Activated CD8-positive, alpha-beta memory T cell treated with anti-CD3 and anti-CD28 coated beads, Interleukin-2, amount 50 U/mL, for 48 hours (primary cell): ENCODE measurements around the gene HECW1.

Source experiments
- DNase-seq: peaks from one replicate; pipeline ENCODE4 v3.0.0-alpha.2; 2020

Gene HECW1

GRCh38 chr7:43148161-43148731, 35.8 kb downstream of the HECW1 start:
- DNase-seq: no peak

DNA sequence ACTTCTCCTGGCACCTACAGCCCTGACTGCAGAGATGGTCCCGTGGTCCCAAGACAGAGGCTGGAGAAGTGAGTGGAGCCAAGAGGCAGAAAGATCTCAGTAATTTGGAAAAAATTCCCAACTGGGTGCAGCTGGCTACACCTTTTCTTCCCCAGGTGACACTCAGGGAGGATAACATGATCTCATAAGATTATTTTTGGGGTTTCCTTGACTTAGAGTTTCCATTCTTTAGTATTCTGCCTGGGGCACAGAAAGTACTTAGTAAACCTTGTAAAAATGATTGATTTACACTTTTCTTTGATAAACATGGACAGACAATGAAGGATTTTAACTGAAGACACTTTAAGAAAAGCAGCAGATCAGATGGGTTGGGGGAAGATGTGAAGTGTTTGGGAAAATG, 38.6 kb downstream of the HECW1 start:
- no peak for DNase-seq

DNA sequence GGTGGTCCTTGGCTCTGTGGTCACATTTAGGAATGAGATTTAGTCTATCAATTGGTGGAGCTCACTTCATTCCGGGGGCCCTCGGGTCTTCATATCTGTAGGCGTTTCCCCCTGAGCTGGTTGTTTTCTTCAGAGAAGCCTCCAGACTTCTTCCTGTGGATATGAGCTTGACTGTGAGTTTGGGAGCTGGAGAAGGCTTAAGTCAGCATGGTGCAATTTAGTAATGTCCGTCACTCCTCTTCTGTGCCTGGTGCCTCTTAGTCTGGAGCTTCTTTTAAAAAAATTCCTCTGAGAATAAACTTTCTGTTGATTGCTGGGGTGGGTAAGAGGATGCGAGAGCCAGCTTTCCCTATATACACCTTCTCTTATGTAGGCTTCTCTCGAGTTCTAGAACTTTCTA, 40.2 kb downstream of the HECW1 start:
- DNase-seq: no peak

DNA sequence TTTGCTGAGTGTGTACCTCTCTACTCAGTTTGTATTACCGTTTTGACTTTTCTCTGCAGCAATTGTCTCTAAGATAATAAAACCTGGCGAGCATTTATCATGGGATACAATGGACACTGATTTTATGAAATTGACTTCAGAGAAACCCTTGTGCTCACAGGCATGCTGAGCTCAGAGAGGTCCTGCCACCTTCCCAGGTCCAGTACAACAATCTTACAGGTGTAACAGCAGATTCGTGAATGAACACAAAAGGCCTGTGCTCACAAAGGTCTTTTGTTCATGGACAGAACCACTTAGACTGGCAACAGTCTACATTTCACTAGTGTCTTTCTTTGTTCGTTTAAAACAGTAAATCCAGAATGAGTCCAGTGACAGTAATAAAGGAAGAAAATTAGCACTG, 43.2 kb downstream of the HECW1 start:
- DNase-seq: no peak

- no peak for DNase-seq
Measured at GRCh38 chr7:43163885-43164284, 51.4 kb downstream of the HECW1 start.

DNA sequence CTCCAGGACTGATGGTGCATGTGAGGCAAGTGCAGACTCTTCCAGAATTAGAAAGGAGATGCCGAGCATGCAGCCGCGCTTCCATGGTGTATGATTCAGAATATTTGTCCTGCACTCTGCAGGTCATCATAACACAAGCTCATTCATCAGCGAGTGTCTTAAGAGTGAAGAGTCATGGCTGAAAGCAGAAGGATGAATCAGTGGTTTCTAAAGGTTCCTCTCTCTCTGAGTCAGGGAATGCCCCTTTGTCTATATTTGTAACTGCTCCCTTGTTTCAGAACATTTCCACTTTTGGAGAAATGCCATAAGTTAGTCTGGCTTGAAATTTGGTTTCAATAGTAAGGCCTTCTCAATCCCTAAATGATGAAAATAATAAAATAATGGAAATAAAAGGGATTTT, 52.3 kb downstream of the HECW1 start:
- DNase-seq: no peak

DNA sequence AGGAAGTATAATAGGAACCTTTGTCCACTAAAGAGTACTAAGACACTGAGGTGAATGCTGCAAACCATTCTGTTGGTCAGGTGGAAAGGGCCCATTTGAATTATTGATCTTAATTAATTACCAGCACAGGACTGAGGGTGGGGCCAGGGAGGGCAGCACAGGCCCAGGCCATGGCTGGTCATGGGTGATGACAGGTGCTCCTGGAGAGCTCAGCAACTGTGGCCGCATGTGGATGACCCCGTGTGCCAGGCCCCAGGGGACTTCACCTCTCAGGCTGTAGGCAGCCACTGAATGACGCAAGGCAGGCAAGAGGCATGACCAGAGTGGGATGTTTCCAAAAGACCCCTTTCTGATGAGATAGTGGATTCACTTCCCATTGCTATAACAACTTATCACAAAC, 54.2 kb downstream of the HECW1 start:
- no peak for DNase-seq

DNA sequence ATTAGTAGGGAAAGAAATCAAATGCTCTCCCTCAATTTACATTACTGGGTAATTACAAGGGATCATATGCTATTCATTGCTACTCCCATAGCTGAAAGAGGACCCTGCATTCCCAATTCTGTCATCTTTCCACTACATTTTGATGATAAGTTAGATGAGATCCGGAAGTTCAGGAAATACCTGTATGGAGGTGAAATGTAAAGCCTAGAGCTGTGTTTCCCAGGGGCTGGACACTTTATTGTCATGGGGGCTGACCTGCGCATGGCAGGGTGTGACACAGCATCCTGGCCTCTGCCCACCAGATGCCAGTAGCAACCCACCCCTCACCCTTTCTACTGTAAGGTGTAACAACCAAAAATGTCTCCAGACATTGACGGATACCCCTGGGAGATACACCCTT, 56.6 kb downstream of the HECW1 start:
- DNase-seq: no peak

DNA sequence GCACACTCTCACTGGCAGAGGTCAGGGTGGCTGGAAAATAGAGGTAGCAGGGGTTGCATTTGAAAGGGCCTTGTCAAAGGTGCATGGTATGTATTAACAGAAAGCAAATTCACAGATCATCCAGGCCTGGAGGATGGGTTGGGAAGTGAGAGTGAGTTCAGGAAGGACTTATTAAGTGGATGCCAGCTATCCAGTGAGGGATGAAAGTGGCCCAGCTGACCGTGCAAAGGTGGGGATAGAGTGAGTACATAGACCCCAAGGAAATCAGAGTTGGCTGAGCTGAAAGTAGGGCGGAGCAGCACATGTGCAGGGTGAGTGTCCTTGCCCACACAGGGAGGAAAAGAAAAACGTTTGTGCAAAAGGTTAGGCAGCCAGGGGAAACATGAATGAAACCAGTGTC, 58.1 kb downstream of the HECW1 start:
- DNase-seq: no peak

GRCh38 chr7:43175570-43176200, 63.2 kb downstream of the HECW1 start:
- DNase-seq: no peak

GRCh38 chr7:43179393-43179792, 66.9 kb downstream of the HECW1 start:
- DNase-seq: no peak

- DNase-seq: no peak
Measured at GRCh38 chr7:43192806-43193460, 80.5 kb downstream of the HECW1 start.

DNA sequence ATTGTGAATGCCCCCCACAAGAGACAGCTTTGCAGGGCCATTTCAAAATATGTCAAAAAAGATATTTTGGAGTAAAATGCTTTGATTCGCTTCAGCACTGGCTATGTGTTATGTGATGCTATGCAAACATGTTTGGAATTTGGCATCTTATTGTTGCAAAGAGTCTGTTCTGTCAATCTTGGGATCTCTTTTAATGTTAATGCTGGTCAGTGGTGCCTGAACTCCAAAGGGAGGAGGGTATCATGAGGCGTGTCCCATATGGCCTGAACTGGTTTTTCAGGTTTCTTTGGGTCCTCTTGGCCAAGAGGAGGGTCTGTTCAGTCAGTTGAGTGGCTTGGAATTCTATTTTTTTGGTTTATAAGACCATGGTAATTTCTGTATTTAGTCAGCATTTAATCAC, 81.4 kb downstream of the HECW1 start:
- DNase-seq: no peak

DNA sequence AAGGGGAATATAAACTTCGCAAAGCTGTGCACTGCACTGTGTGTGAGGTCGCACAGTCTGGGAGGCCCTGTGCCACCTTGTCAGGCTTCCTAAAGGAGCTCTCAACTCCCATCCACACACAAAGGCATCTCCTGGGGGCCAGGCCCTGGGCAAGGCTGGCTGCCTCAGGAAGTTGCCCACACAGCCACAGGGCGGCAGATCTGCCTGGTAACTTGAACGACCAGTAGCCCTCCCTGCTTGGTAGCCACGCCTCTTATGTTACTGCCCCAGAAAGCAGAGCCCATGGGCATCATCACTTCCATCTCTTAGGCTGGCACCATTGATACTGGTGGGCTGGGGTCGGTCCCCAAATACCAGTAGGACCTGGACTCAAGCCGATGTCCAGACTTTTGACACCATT, 82.8 kb downstream of the HECW1 start:
- DNase-seq: no peak

DNA sequence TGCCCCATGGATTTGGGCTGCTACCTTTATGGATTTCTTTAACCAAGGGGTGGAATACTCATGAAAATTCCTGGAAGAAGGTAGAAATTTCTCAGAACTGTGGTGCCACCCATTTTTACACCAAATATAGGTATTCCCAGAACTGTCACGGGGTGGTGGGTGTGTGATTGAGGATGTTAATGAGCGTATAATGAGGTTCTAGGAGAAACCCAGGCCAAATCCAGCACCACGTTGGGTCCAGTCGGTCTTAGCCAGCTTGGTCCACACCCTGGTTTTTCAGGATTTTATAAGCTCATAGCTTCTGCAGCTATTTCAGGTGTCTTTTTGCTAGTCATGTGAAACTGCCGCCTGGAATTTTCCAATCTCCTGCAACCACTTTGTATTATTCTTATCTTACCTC, 83.3 kb downstream of the HECW1 start:
- DNase-seq: no peak

GRCh38 chr7:43196379-43196778, 83.9 kb downstream of the HECW1 start:
- DNase-seq: no peak

DNA sequence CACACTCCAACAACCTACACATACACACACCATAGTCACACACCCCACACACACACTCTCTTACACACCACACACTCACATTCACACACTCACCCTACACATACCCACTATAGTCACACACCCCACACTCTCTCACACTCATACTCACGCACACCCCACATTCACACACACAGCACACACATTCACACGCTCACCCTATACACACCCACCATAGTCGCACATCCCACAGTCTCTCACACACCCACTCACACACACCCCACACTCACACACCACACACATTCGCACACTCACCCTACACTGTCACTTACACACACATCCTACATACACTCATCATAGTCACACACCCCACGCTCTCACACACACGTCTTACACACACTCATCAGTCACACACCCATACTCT, 85.6 kb downstream of the HECW1 start:
- DNase-seq: no peak

DNA sequence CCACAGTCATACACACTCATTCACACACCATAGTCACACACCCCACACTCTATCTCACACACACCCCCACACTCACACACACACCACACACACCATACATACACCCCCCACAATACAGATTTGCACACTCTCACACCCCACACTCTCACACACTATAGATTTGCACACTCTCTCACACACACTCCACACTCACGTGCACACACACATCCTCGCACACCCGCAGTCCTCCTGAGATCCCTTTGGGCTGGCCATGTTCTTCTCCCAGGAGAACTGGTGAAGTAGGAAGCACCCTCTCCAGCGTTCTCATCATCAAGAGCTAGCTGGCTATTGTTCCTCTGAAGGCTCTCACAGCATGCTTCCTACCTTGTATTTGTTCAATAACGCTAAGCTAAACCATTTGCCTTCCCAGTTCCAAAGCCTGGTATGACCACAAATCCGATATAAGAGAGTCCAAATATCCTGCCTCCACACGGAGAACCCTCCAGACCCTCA, 86.2 kb downstream of the HECW1 start:
- DNase-seq: no peak

DNA sequence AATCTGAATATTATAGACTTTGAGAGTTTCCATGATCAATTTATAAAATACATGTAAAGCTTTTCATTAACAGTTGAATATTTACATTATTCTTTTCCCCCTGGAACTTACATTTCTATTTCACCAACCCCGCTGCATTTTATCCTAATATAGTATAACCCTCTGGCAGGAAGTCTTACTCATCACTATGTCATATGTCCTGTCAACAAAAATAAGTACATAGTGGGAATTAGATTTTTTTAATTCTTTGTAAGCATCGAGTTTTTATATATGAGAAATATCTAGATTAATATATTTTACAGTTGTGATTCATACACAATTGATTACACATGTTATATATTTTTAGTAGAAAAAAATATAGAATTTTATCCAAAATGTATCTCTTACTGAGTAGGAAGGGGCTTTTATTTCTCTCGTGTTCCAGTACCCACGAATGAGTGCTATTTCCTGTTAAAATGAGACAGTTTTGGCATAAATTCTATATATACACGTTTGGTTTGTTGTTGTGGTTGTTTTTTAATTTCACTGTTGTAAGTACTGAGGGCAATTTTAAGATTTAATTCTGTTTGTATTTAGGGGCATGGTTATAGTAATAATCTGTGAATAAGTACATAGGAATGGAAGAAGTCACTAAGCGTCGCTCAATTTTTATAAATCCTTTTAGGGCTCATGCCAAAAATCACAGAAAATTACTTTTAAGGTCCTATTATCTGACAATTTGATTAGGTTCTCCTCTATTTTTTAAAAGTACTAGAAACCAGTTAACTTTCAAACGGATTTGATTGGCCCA, 87.1 kb downstream of the HECW1 start:
- no peak for DNase-seq

GRCh38 chr7:43201912-43202311, 89.5 kb downstream of the HECW1 start:
- no peak for DNase-seq

- DNase-seq: no peak
Measured at GRCh38 chr7:43204081-43204480, 91.6 kb downstream of the HECW1 start.

- no peak for DNase-seq
Measured at GRCh38 chr7:43205171-43205795, 92.8 kb downstream of the HECW1 start.

GRCh38 chr7:43208242-43208641, 95.8 kb downstream of the HECW1 start:
- no peak for DNase-seq
